Measurements from ENCODE around the gene SLC6A12.
"Not testable (repeated sequence)": the region's sequence is repeated elsewhere in the genome, so short reads cannot be mapped to it uniquely, and the experiment has no call there.

Gene SLC6A12

GRCh38 chr12:241266-241665, 27.3 kb upstream of the SLC6A12 start:
- H3K27ac Mint-ChIP-seq: no peak overlapping the region

GRCh38 chr12:240566-240965, 26.6 kb upstream of the SLC6A12 start:
- H3K4me3 Mint-ChIP-seq: no peak overlapping the region
- peaks cover 16 to 22% of the 10 kb centered on the region in 2 donors for H3K27me3 Mint-ChIP-seq
- no peak overlapping the region for H3K27ac Mint-ChIP-seq
- ATAC-seq (replicated peaks): no peak
- no peaks in the 10 kb centered on the region for H3K4me1 Mint-ChIP-seq
- peaks cover 2 to 6% of the 10 kb centered on the region in 2 donors for H3K36me3 Mint-ChIP-seq
- no peak for DNase-seq
- H3K9me3 Mint-ChIP-seq: peaks cover 10 to 13% of the 10 kb centered on the region in 2 donors

More at GRCh38 chr12:241266-241665, 27.3 kb upstream of the SLC6A12 start:
- H3K4me1 Mint-ChIP-seq: no peaks in the 10 kb centered on the region
- H3K9me3 Mint-ChIP-seq: peaks cover 6 to 8% of the 10 kb centered on the region in 2 donors
- no peak for DNase-seq
- H3K36me3 Mint-ChIP-seq: peaks cover 2 to 3% of the 10 kb centered on the region in 2 donors
- peaks cover 16 to 22% of the 10 kb centered on the region in 2 donors for H3K27me3 Mint-ChIP-seq
- H3K4me3 Mint-ChIP-seq: no peak overlapping the region
- ATAC-seq (replicated peaks): no peak

GRCh38 chr12:238736-239398, 24.9 kb upstream of the SLC6A12 start:
- H3K27ac Mint-ChIP-seq: no peak overlapping the region
- no peak for ATAC-seq (replicated peaks)

GRCh38 chr12:238116-238515, 24.2 kb upstream of the SLC6A12 start:
- ATAC-seq (replicated peaks) (no peak), DNase-seq (no peak)
- Mint-ChIP-seq H3K4me1 (no peaks in the 10 kb centered on the region), H3K36me3 (peaks cover 5 to 7% of the 10 kb centered on the region in 2 donors), H3K27me3 (peaks cover 10 to 16% of the 10 kb centered on the region in 2 donors), H3K9me3 (peaks cover 12 to 13% of the 10 kb centered on the region in 2 donors), H3K4me3 (no peak overlapping the region), H3K27ac (no peak overlapping the region)

More at GRCh38 chr12:238736-239398, 24.9 kb upstream of the SLC6A12 start:
- Mint-ChIP-seq H3K9me3 (peaks cover 12 to 13% of the 10 kb centered on the region in 2 donors), H3K36me3 (peaks cover 5 to 7% of the 10 kb centered on the region in 2 donors), H3K4me3 (no peak overlapping the region), H3K27me3 (peaks cover 16 to 22% of the 10 kb centered on the region in 2 donors), H3K4me1 (no peaks in the 10 kb centered on the region)
- DNase-seq: no peak

DNA sequence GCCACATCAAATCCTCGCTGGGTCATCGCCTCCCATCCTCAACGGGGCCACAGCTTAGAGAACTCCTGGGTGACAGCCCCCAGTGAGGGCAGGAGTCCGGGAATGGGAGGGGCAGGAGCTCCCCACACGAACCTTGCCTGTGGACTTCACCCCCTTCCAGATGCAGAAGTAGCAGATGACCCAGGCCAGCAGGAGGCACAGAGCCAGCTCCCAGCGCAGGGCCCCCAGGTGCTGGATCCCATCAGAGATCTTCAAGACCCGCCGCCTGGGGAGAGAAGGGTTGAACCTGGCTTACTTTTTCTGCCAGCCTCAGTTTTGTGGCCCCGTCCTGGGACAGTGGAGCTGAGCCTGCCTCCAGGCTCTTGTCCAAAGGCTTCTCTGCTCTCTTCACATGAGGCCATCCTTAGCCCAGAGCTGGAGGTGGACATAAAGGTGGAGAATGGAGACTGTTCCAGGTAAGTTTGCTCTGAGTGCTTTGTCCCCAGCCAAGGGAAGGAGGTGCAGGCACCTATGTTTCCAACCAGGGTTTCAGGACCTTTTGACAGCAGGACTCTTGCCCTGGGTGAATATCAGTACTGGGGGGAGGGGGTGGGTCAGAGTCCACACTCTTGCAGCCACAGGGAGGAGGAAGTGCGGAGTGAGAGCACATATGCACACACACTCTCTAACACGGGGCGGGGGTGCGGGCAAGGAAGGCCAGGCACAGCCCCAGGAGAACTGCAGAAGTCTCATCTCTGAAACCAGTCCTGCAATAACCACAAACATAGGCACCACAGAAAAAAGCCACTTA, 23.3 kb upstream of the SLC6A12 start:
- Mint-ChIP-seq H3K4me3 (no peak overlapping the region), H3K4me1 (no peaks in the 10 kb centered on the region), H3K27ac (no peak overlapping the region), H3K36me3 (peaks cover 5 to 7% of the 10 kb centered on the region in 2 donors), H3K27me3 (peaks cover 10 to 11% of the 10 kb centered on the region in 2 donors), H3K9me3 (peaks cover 12 to 13% of the 10 kb centered on the region in 2 donors)
- ATAC-seq (replicated peaks) (no peak), DNase-seq (no peak)

DNA sequence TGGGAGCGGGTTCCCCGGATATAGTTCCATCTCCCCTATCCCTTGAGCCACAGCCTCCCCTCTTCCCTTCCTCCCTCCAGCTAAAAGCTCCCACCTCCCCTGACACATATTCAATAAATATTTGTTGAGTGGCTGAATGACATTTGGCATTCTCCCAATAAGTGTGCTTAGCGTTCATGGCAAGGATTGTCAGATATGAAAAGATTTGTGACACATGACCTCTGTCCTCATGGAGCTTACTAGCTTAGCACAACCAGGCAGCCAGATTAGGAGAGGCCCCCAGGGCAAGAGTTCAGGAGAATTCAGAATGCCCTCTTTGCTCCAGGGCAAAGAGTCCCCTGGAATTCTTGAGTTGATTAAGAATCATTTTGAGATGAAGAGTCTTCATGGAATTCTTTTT, 22.5 kb upstream of the SLC6A12 start:
- no peak for DNase-seq
- peaks cover 5 to 7% of the 10 kb centered on the region in 2 donors for H3K36me3 Mint-ChIP-seq
- ATAC-seq (replicated peaks): no peak
- no peaks in the 10 kb centered on the region for H3K4me1 Mint-ChIP-seq
- no peak overlapping the region for H3K27ac Mint-ChIP-seq
- H3K4me3 Mint-ChIP-seq: no peak overlapping the region
- H3K27me3 Mint-ChIP-seq: peaks cover 10% of the 10 kb centered on the region in 2 donors
- peaks cover 12 to 13% of the 10 kb centered on the region in 2 donors for H3K9me3 Mint-ChIP-seq

DNA sequence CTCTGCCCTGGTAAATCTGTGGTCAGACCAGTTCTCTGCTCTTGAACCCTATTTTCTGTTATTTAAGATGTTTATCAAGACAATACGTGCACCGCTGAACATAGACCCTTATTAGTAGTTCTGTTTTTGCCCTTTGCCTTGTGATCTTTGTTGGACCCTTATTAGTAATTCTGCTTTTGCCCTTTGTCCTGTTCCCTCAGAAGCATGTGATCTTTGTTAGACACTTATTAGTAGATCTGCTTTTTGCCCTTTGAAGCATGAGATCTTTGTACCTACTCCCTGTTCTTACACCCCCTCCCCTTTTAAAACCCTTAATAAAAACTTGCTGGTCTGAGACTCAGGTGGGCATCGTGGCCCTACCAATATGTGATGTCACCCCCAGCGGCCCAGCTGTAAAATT, 22.0 kb upstream of the SLC6A12 start:
- not testable (repeated sequence) for DNase-seq; H3K36me3 Mint-ChIP-seq; H3K4me1 Mint-ChIP-seq; ATAC-seq (replicated peaks); H3K4me3 Mint-ChIP-seq; H3K27ac Mint-ChIP-seq
- Mint-ChIP-seq H3K27me3 (peaks cover 10% of the 10 kb centered on the region in 2 donors), H3K9me3 (peaks cover 12 to 13% of the 10 kb centered on the region in 2 donors)

- Mint-ChIP-seq H3K27ac (no peak overlapping the region), H3K27me3 (peaks cover 6 to 10% of the 10 kb centered on the region in 2 donors), H3K36me3 (peaks cover 5 to 7% of the 10 kb centered on the region in 2 donors), H3K9me3 (peaks cover 11 to 12% of the 10 kb centered on the region in 2 donors), H3K4me3 (no peak overlapping the region), H3K4me1 (no peaks in the 10 kb centered on the region)
- DNase-seq: no peak
- no peak for ATAC-seq (replicated peaks)
These were observed 21.0 kb upstream of the SLC6A12 start for GRCh38 chr12:234891-235415.

DNA sequence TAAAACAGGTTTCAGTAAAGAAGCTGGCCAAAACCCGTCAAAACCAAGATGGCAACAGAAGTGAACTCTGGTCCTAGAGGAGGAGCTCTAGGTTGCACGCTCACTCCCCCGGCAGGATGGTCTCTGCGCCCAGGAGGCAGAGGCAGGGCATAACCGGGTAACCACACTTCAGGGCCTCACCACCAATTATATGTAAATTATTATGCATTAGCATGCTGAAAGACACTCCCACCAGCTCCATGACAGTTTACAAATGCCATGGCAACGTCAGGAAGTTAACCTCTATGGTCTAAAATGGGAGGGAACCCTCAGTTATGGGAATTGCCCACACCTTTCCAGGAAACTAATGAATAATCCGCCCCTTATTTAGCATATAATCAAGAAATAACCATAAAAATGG, 20.1 kb upstream of the SLC6A12 start:
- peaks cover 5 to 7% of the 10 kb centered on the region in 2 donors for H3K36me3 Mint-ChIP-seq
- H3K4me3 Mint-ChIP-seq: no peak overlapping the region
- peaks cover 1 to 10% of the 10 kb centered on the region in 2 donors for H3K27me3 Mint-ChIP-seq
- no peaks in the 10 kb centered on the region for H3K4me1 Mint-ChIP-seq
- DNase-seq (no peak), ATAC-seq (replicated peaks) (no peak)
- H3K27ac Mint-ChIP-seq: no peak overlapping the region
- H3K9me3 Mint-ChIP-seq: peaks cover 11 to 12% of the 10 kb centered on the region in 2 donors

GRCh38 chr12:233615-233968, 19.6 kb upstream of the SLC6A12 start:
- DNase-seq (no peak), ATAC-seq (replicated peaks) (no peak)
- H3K36me3 Mint-ChIP-seq: peaks cover 5 to 7% of the 10 kb centered on the region in 2 donors
- H3K27ac Mint-ChIP-seq: no peak overlapping the region
- peaks cover 11 to 12% of the 10 kb centered on the region in 2 donors for H3K9me3 Mint-ChIP-seq
- H3K27me3 Mint-ChIP-seq: peaks cover 5 to 11% of the 10 kb centered on the region in 2 donors
- H3K4me1 Mint-ChIP-seq: no peaks in the 10 kb centered on the region
- H3K4me3 Mint-ChIP-seq: no peak overlapping the region

- Mint-ChIP-seq H3K9me3 (peaks cover 11 to 12% of the 10 kb centered on the region in 2 donors), H3K36me3 (peaks cover 5 to 7% of the 10 kb centered on the region in 2 donors), H3K27ac (no peak overlapping the region), H3K27me3 (peaks cover 7 to 15% of the 10 kb centered on the region in 2 donors), H3K4me1 (no peaks in the 10 kb centered on the region), H3K4me3 (no peak overlapping the region)
- no peak for DNase-seq
- no peak for ATAC-seq (replicated peaks)
These were observed 19.0 kb upstream of the SLC6A12 start for GRCh38 chr12:232731-233614.

DNA sequence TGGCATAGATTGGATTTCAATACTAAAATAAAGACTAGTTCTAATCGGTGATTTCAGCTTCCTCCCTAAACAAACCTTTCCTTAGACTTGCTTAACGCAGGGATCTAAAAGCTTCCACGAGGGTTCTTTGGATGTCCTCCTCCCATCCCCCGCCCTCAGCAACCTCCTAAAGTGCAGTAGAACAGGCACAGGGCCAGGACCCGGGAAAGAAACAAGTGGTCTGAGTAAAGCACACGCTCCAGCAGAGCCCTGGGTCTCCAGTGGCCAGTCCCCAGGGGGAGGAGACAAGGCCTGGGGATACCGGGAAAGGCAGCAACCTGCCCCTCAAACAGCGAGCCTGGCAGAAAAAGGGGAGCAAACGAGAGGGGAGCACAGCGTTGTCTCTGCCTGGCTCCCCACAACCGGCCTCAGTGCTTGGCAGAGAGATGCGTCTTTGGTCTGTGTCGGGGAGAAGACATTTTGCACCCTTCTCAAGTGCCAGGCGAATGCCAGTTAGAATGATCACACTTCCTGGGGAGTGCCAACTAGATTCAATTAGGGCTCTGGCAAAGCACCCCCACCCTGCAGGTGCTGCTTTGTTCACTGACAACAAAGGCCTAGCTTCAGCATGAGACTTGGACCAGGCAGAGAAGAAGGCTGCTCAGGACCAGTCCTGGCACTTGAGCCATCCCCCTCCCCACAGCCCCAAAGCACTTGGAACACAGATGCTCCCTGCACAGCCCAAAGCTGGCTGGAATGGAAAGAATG, 17.1 kb upstream of the SLC6A12 start:
- DNase-seq: no peak
- peaks cover 5 to 6% of the 10 kb centered on the region in 2 donors for H3K36me3 Mint-ChIP-seq
- H3K27ac Mint-ChIP-seq: no peak overlapping the region
- no peaks in the 10 kb centered on the region for H3K4me1 Mint-ChIP-seq
- H3K9me3 Mint-ChIP-seq: peaks cover 7 to 8% of the 10 kb centered on the region in 2 donors
- peaks cover 7 to 24% of the 10 kb centered on the region in 2 donors for H3K27me3 Mint-ChIP-seq
- ATAC-seq (replicated peaks): no peak
- no peak overlapping the region for H3K4me3 Mint-ChIP-seq

DNA sequence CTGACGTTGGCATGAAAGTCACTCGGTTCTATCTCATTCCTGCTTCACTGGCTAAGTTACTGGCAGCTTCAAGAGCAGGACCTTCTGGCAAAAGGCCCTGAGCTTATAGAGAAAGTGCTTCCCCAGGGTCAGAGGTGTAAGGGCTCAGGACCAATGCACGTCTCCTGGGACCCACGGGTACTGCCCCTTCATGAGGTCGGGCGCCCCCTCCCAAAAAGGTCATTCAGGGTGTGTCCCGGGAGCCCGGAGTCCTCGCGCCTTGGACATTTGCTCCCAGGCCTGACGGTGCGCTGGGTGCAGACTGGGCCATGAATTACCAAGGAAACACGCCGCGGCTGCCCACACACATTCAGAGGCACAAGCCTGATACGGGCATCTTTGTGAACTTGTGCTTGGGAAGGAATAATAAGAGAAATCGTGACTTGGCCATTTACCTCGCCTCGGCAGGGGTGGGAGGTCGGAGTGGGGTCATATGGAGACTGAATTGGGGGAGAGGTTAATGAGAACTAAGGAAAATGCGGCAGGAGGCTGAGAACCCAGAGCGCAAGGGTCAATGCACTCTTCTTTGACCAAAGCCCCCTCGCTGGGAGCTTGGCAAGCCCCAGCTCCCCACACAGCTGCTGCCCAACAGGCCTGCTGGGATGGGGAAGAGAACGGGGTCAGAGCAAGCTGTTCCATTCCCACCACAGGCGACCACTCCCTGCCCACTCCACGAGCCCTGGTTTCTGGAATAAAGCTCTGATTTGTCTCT, 15.7 kb upstream of the SLC6A12 start:
- Mint-ChIP-seq H3K4me3 (no peak overlapping the region), H3K27me3 (peaks cover 7 to 24% of the 10 kb centered on the region in 2 donors), H3K4me1 (no peaks in the 10 kb centered on the region), H3K9me3 (no peaks in the 10 kb centered on the region), H3K27ac (no peak overlapping the region), H3K36me3 (no peaks in the 10 kb centered on the region)
- no peak for ATAC-seq (replicated peaks)
- no peak for DNase-seq

Data from stimulated activated naive B cell treated with anti-CD40 and anti-IgM and Interleukin-4, amounts not matched to agents 10 μg/mL and 1 μg/mL and 100 μg/mL, for 72 hours (primary cell).